Measurements from ENCODE around the gene KCNJ6. TPM values are rescaled to one million over a fixed set of nuclear protein-coding genes. Genes with fewer than 3 reads are reported as not detected.

The KCNJ6 gene
- total and polyA plus RNA-seq, 10 of the 15 experiments (the other 5 are each of a cell fraction or from before 2014, with no cell fraction given): 0.03 to 0.07 (median 0.04) TPM; not detected in 7

GRCh38 chr21:37909936-37910335, 6.3 kb downstream of the KCNJ6 start (continued):
- no peak for TF ChIP-seq ZBTB11 (CRISPR knock-in tag; IDR thresholded peaks at IDR 0.05)
- TF ChIP-seq MTA2 (IDR thresholded peaks at IDR 0.05; ENCODE audit: low read depth): no peak
- TF ChIP-seq TCF7 (IDR thresholded peaks at IDR 0.05; ENCODE audit: borderline replicate concordance): no peak
- no peak for TF ChIP-seq BACH1 (IDR thresholded peaks at IDR 0.05; ENCODE audit: borderline replicate concordance)
- no peak for TF ChIP-seq LARP7 (IDR thresholded peaks at IDR 0.05)
- no peak for TF ChIP-seq CHD4 (IDR thresholded peaks at IDR 0.05)

GRCh38 chr21:37908691-37909090, 7.6 kb downstream of the KCNJ6 start:
- no peaks in the 10 kb centered on the region for H3K27me3 ChIP-seq (replicated peaks in 1 of 2; ENCODE audit: control insufficient read depth in 2 of 2, insufficient read depth in 2 of 2, low read length in 1 of 2)
- H3K9ac ChIP-seq (ENCODE audit: control insufficient read depth, insufficient read depth, low read length): no peak overlapping the region
- no peaks in the 10 kb centered on the region for H3K9me3 ChIP-seq (replicated peaks; ENCODE audit: control insufficient read depth, insufficient read depth, low read length)
- ChIA-PET SMC1A (ENCODE audit: uncharacterized antibody, unreplicated experiment) (no interaction called here), RAD21 (ENCODE audit: unreplicated experiment) (no interaction called here), POLR2A (no interaction called here), CTCF (no interaction called here)
- H3K79me2 ChIP-seq (ENCODE audit: control insufficient read depth, insufficient read depth, low read length): no peaks in the 10 kb centered on the region
- H3K4me1 ChIP-seq (ENCODE audit: control insufficient read depth, insufficient read depth, low read length): no peaks in the 10 kb centered on the region
- no peaks in the 10 kb centered on the region for H3K36me3 ChIP-seq (ENCODE audit: control insufficient read depth in 2 of 2, insufficient read depth in 2 of 2, low read length in 1 of 2)
- intact Hi-C loops (cut with micrococcal nuclease; ENCODE audit: unreplicated experiment) (no loop called here), in situ Hi-C loops (cut with MboI) (no loop called here)
- ATAC-seq (no peak), FAIRE-seq (no peak), DNase-seq (ENCODE audit: low read depth, low spot score) (no peak)
- no peak overlapping the region for H3K4me3 ChIP-seq
- no TSS peak for BruUV-seq (replicated peaks)
- H4K20me1 ChIP-seq (ENCODE audit: control insufficient read depth, insufficient read depth): no peaks in the 10 kb centered on the region
- no peak overlapping the region for H2AFZ ChIP-seq (ENCODE audit: control insufficient read depth, low read depth, low read length)
- no peak overlapping the region for H3K4me2 ChIP-seq (ENCODE audit: control insufficient read depth, insufficient read depth)
- whole genome bisulfite sequencing (ENCODE audit: insufficient coverage, insufficient replicate concordance, low lambda C conversion rate, missing lambda C conversion rate): 12% methylated on average over 2 of the region's 2 CpGs
- H3K27ac ChIP-seq (ENCODE audit: control insufficient read depth, insufficient read depth): no peak overlapping the region
- TF ChIP-seq MTA2 (IDR thresholded peaks at IDR 0.05; ENCODE audit: low read depth): no peak
- no peak for TF ChIP-seq E2F8 (IDR thresholded peaks at IDR 0.05; ENCODE audit: low read depth, partially characterized antibody)
- TF ChIP-seq HSF1 (IDR thresholded peaks at IDR 0.05; ENCODE audit: low read depth, low read length): no peak
- TF ChIP-seq NBN (IDR thresholded peaks at IDR 0.05): no peak
- no peak for TF ChIP-seq ZBTB33 (IDR thresholded peaks at IDR 0.05)
- TF ChIP-seq BCLAF1 (IDR thresholded peaks at IDR 0.05): no peak

Measured in GM12878 (cell line).